Measurements from ENCODE around the gene PICK1. TPM values are rescaled to one million over a fixed set of nuclear protein-coding genes. Genes with fewer than 3 reads are reported as not detected.
A peak's percentile ranks its signal among the peaks of the same experiment; 100 is the strongest.

The PICK1 gene
- total RNA-seq, 4 donors from 2014 or later: 36.7 to 72.0 (median 61.5) TPM

DNA sequence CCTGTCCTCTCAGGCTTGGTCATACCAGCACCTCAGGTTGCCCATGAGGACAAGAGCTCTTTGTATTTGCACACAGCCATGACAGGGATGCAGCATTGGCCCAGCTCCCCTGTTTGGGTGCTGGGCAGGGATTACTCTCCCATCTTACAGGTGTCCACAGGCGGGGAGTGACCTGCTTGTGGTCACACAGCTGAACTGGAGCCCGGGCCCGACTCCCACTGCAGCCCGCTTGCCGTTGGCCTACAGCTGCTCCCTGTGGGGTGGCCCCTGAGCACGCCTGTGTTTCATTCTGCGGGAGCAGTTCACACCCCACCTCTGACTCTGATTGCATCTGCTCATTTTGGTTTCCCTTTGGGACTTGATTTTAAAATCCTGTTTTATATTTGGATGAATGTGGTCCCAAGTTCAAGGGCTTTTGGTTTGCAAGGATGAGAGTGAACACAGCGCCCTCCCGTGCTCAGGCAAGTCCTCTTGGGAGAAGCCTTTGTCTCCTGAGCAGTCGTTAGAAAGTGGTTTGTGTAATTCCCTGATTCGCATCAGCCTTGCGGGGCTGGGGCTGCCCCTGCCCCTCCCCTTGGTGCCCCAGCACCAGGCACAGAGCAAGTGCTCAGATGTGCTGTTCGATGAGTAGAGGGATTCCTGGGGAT is 9.3 kb downstream of the PICK1 start:
- TF ChIP-seq POLR2AphosphoS5 (IDR thresholded peaks at IDR 0.05) (no peak), CTCF (IDR thresholded peaks at IDR 0.05) (no peak), EP300 (IDR thresholded peaks at IDR 0.05) (no peak), POLR2A (IDR thresholded peaks at IDR 0.05) (no peak)
- H3K27me3 ChIP-seq: no peaks in the 10 kb centered on the region
- 82% methylated on average over 13 of the region's 13 CpGs for WGBS
- H3K9me3 ChIP-seq: no peaks in the 10 kb centered on the region
- peaks cover 73% of the 10 kb centered on the region for H3K36me3 ChIP-seq
- no peak for DNase-seq (ENCODE audit: low spot score in 2 of 2)
- H3K4me1 ChIP-seq: peaks cover 36% of the 10 kb centered on the region
- no peak overlapping the region for H3K4me3 ChIP-seq
- H3K27ac ChIP-seq: peak overlapping the region; percentile 67

GRCh38 chr22:38067028-38067415 is 9.8 kb downstream of the PICK1 start:
- WGBS: 75% methylated on average over 8 of the region's 8 CpGs
- TF ChIP-seq POLR2A (IDR thresholded peaks at IDR 0.05) (no peak), EP300 (IDR thresholded peaks at IDR 0.05) (no peak), CTCF (IDR thresholded peaks at IDR 0.05) (no peak), POLR2AphosphoS5 (IDR thresholded peaks at IDR 0.05) (no peak)
- H3K27me3 ChIP-seq: no peaks in the 10 kb centered on the region
- H3K36me3 ChIP-seq: peaks cover 78% of the 10 kb centered on the region
- DNase-seq (ENCODE audit: low spot score in 2 of 2): no peak
- H3K9me3 ChIP-seq: no peaks in the 10 kb centered on the region
- peaks cover 31% of the 10 kb centered on the region for H3K4me1 ChIP-seq
- H3K4me3 ChIP-seq: no peak overlapping the region
- H3K27ac ChIP-seq: peak overlapping the region; percentile 67

- Histone ChIP-seq H3K36me3 (peaks cover 83% of the 10 kb centered on the region), H3K27me3 (no peaks in the 10 kb centered on the region), H3K4me1 (peaks cover 23% of the 10 kb centered on the region), H3K27ac (peak overlapping the region; percentile 67), H3K4me3 (no peak overlapping the region), H3K9me3 (no peaks in the 10 kb centered on the region)
- WGBS: 93% methylated on average over 13 of the region's 13 CpGs
- no peak for DNase-seq (ENCODE audit: low spot score in 2 of 2)
- TF ChIP-seq POLR2A (IDR thresholded peaks at IDR 0.05): no peak
- TF ChIP-seq POLR2AphosphoS5 (IDR thresholded peaks at IDR 0.05): no peak
- no peak for TF ChIP-seq EP300 (IDR thresholded peaks at IDR 0.05)
- TF ChIP-seq CTCF (IDR thresholded peaks at IDR 0.05): no peak
Observed at GRCh38 chr22:38067761-38068360, 10.7 kb downstream of the PICK1 start.

DNA sequence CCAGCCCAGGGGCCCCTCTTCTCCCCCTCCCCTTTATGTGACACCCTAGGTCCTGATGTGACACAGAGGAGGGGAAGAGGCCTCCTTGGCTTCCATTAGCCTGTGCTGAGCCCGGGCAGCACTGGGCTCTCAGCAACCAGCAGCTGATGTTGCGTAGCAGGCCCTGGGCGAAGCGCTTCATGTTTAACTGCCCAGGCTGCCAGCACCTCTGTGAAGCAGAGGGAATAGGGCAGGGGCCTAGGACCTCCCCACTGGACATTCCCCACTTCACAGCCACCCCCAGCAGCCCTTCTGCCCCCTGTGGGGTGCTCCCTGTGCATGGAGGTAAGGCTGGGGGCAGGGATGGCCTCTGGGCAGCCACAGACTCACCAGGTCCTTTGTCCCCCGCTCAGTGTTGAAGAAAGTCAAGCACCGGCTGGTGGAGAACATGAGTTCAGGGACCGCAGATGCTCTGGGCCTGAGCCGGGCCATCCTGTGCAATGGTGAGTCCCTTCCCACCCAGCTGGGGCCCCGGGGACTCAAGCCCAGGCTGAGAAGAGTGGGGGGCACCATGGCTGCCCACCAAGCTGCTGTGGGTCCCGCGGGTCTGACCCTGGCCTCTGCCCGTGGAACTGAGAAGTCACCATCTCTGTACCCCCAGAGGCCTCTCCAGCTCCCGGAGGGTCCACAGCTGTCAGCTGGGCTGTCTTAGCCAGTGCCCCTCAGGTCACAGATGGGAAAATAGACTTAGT is 11.6 kb downstream of the PICK1 start:
- no peak overlapping the region for H3K27ac ChIP-seq
- peaks cover 18% of the 10 kb centered on the region for H3K4me1 ChIP-seq
- no peaks in the 10 kb centered on the region for H3K27me3 ChIP-seq
- H3K4me3 ChIP-seq: no peak overlapping the region
- TF ChIP-seq POLR2A (IDR thresholded peaks at IDR 0.05) (no peak), EP300 (IDR thresholded peaks at IDR 0.05) (no peak)
- no peaks in the 10 kb centered on the region for H3K9me3 ChIP-seq
- 87% methylated on average over 3 of the region's 13 CpGs for WGBS
- peak in 1 of 2 donors; percentile 68 for DNase-seq (ENCODE audit: low spot score in 2 of 2)
- peaks cover 92% of the 10 kb centered on the region for H3K36me3 ChIP-seq

DNA sequence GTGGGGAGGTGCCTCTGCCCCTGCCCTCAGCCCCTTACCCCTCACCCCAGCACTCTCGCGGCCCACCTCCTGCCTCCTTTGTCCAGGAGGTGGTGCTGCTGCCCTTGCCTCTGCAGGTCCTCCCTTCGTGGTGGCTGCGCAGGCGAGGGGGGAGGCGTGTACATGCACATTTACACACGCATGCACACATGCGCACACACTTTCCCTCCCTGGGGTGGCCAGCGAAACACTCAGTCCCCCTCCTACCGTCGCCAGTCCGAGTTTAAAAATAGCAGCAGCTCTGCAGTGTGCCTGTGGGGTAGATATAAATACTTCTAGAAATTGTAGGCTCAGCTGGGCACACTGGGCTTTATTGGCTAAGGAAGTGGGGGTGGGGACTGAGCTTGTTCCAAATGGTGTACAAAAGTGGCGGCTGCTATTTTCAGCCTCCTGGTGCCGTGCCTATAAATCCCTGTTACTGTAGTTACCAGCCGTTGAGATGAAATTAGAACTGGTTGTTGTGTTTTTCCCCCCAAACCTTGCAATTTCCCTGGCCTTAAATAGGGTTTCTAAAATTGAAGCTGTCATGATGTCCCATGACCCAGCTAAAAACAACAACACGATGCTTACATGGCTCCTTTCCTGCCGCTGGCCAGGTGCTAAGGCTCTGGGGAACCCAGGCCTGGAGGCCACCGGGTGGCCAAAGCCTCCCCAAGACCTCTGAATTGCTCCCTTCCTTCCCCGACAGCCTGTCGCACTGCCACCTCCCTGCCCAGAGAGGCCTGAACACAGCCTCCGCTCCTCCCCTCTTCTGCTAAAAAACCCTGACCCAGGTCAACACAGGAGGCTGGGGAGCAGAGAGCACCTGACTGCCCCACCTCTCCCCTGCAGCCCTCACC is 12.4 kb downstream of the PICK1 start:
- DNase-seq (ENCODE audit: low spot score in 2 of 2): peak in 1 of 2 donors; percentile 83

More for the DNA sequence above, 12.4 kb downstream of the PICK1 start:
- TF ChIP-seq EP300 (IDR thresholded peaks at IDR 0.05) (no peak), CTCF (IDR thresholded peaks at IDR 0.05) (peak in 1 of 2 donors; percentile 30)
- 65% methylated on average over 18 of the region's 21 CpGs for WGBS
- Histone ChIP-seq H3K27ac (peak overlapping the region; percentile 17), H3K4me1 (peaks cover 18% of the 10 kb centered on the region), H3K27me3 (no peaks in the 10 kb centered on the region), H3K4me3 (no peak overlapping the region), H3K36me3 (peaks cover 95% of the 10 kb centered on the region), H3K9me3 (no peaks in the 10 kb centered on the region)
